ENCODE data around the gene PLXNA4.

DNA sequence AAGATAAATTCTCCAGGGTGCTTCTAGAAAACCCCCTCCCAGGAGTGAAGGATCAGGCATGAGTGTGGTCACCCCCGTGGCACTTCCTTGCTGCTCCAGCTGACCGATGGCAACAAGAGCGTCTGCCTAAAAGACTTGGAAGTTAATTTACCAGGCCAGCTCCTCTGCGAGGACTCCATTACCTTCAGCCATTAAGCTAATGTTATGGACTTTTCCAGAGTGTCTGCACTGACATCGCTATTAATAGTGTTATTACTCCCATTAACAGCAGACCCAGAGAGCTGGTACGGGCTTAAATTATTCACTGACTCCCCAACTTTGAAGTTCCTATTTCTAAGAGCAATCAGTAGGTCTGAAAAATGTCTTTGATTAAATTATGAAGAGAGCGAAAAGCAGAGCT, 345.8 kb downstream of the PLXNA4 start:
- TF ChIP-seq, protein P1, sequence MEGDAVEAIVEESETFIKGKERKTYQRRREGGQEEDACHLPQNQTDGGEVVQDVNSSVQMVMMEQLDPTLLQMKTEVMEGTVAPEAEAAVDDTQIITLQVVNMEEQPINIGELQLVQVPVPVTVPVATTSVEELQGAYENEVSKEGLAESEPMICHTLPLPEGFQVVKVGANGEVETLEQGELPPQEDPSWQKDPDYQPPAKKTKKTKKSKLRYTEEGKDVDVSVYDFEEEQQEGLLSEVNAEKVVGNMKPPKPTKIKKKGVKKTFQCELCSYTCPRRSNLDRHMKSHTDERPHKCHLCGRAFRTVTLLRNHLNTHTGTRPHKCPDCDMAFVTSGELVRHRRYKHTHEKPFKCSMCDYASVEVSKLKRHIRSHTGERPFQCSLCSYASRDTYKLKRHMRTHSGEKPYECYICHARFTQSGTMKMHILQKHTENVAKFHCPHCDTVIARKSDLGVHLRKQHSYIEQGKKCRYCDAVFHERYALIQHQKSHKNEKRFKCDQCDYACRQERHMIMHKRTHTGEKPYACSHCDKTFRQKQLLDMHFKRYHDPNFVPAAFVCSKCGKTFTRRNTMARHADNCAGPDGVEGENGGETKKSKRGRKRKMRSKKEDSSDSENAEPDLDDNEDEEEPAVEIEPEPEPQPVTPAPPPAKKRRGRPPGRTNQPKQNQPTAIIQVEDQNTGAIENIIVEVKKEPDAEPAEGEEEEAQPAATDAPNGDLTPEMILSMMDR (IDR thresholded peaks at IDR 0.05; ENCODE audit: insufficient read depth, low read depth, low read length) = no peak
- no peak for TF ChIP-seq EZH2 (IDR thresholded peaks at IDR 0.05; ENCODE audit: insufficient read depth, low read length)

Measured in astrocyte (in vitro differentiated cells and primary cell).